ENCODE data around the gene ZNF679. TPM values are rescaled to one million over a fixed set of nuclear protein-coding genes. Genes with fewer than 3 reads are reported as not detected.
A peak's percentile ranks its signal among the peaks of the same experiment; 100 is the strongest.
"Not testable (repeated sequence)": the region's sequence is repeated elsewhere in the genome, so short reads cannot be mapped to it uniquely, and the experiment has no call there.

Gene ZNF679
- total RNA-seq, 1 donor from 2014 or later: not detected

GRCh38 chr7:64223366-64223765 is 4.9 kb upstream of the ZNF679 start:
- Mint-ChIP-seq H3K4me1 (ENCODE audit: low read depth) (no peaks in the 10 kb centered on the region), H3K36me3 (ENCODE audit: low read depth) (no peaks in the 10 kb centered on the region), H3K27ac (no peak overlapping the region), H3K9me3 (peaks cover 72% of the 10 kb centered on the region), H3K27me3 (ENCODE audit: low read depth) (no peaks in the 10 kb centered on the region), H3K4me3 (ENCODE audit: low read depth) (no peak overlapping the region)
- no peak for DNase-seq (ENCODE audit: low spot score)
- intact Hi-C loops (cut with micrococcal nuclease): no loop called here

- no peak overlapping the region for H3K4me3 Mint-ChIP-seq (ENCODE audit: low read depth)
- no peaks in the 10 kb centered on the region for H3K4me1 Mint-ChIP-seq (ENCODE audit: low read depth)
- DNase-seq (ENCODE audit: low spot score): no peak
- intact Hi-C loops (cut with micrococcal nuclease): no loop called here
- H3K27me3 Mint-ChIP-seq (ENCODE audit: low read depth): no peaks in the 10 kb centered on the region
- H3K36me3 Mint-ChIP-seq (ENCODE audit: low read depth): no peaks in the 10 kb centered on the region
- no peak overlapping the region for H3K27ac Mint-ChIP-seq
- peaks cover 48% of the 10 kb centered on the region for H3K9me3 Mint-ChIP-seq
Observed at GRCh38 chr7:64266341-64266919, 38.2 kb downstream of the ZNF679 start.

- no peak overlapping the region for H3K4me3 Mint-ChIP-seq (ENCODE audit: low read depth)
- H3K36me3 Mint-ChIP-seq (ENCODE audit: low read depth): no peaks in the 10 kb centered on the region
- no peaks in the 10 kb centered on the region for H3K27me3 Mint-ChIP-seq (ENCODE audit: low read depth)
- peaks cover 34% of the 10 kb centered on the region for H3K9me3 Mint-ChIP-seq
- intact Hi-C loops (cut with micrococcal nuclease): no loop called here
- H3K4me1 Mint-ChIP-seq (ENCODE audit: low read depth): no peaks in the 10 kb centered on the region
- no peak overlapping the region for H3K27ac Mint-ChIP-seq
- DNase-seq (ENCODE audit: low spot score): no peak
Observed at GRCh38 chr7:64277630-64278029, 49.4 kb downstream of the ZNF679 start.

GRCh38 chr7:64294701-64295420 is 66.6 kb downstream of the ZNF679 start:
- no peaks in the 10 kb centered on the region for H3K36me3 Mint-ChIP-seq (ENCODE audit: low read depth)
- no peak overlapping the region for H3K4me3 Mint-ChIP-seq (ENCODE audit: low read depth)
- no peak for DNase-seq (ENCODE audit: low spot score)
- H3K27ac Mint-ChIP-seq: no peak overlapping the region
- no peaks in the 10 kb centered on the region for H3K27me3 Mint-ChIP-seq (ENCODE audit: low read depth)
- intact Hi-C loops (cut with micrococcal nuclease): loop anchor here (5.0 kb wide), 1 partner anchor 487 kb away; no protein-coding TSS in a partner anchor
- H3K9me3 Mint-ChIP-seq: peaks cover 33% of the 10 kb centered on the region
- no peaks in the 10 kb centered on the region for H3K4me1 Mint-ChIP-seq (ENCODE audit: low read depth)

GRCh38 chr7:64297418-64297817 is 69.1 kb downstream of the ZNF679 start:
- DNase-seq (ENCODE audit: low spot score); H3K36me3 Mint-ChIP-seq (ENCODE audit: low read depth); H3K27ac Mint-ChIP-seq; intact Hi-C loops (cut with micrococcal nuclease); H3K27me3 Mint-ChIP-seq (ENCODE audit: low read depth); H3K4me1 Mint-ChIP-seq (ENCODE audit: low read depth); H3K4me3 Mint-ChIP-seq (ENCODE audit: low read depth): not testable (repeated sequence)
- H3K9me3 Mint-ChIP-seq: peaks cover 30% of the 10 kb centered on the region

GRCh38 chr7:64300641-64301405 is 72.5 kb downstream of the ZNF679 start:
- no peak overlapping the region for H3K4me3 Mint-ChIP-seq (ENCODE audit: low read depth)
- H3K27me3 Mint-ChIP-seq (ENCODE audit: low read depth): no peaks in the 10 kb centered on the region
- H3K36me3 Mint-ChIP-seq (ENCODE audit: low read depth): no peaks in the 10 kb centered on the region
- no peaks in the 10 kb centered on the region for H3K4me1 Mint-ChIP-seq (ENCODE audit: low read depth)
- no peak for DNase-seq (ENCODE audit: low spot score)
- no peak overlapping the region for H3K27ac Mint-ChIP-seq
- intact Hi-C loops (cut with micrococcal nuclease): no loop called here
- peaks cover 29% of the 10 kb centered on the region for H3K9me3 Mint-ChIP-seq

GRCh38 chr7:64307254-64308015 is 79.2 kb downstream of the ZNF679 start:
- intact Hi-C loops (cut with micrococcal nuclease): loop anchor here (1.0 to 5.0 kb wide), 6 partner anchors 256 to 1065 kb away; partner anchors contain the start of genes ZNF107, ZNF138, ZNF273 and ZNF680
- H3K4me3 Mint-ChIP-seq (ENCODE audit: low read depth): peak overlapping the region; percentile 97

GRCh38 chr7:64308016-64308270 is 79.7 kb downstream of the ZNF679 start:
- H3K4me3 Mint-ChIP-seq (ENCODE audit: low read depth): peak overlapping the region; percentile 97
- H3K4me1 Mint-ChIP-seq (ENCODE audit: low read depth): peaks cover 12% of the 10 kb centered on the region
- intact Hi-C loops (cut with micrococcal nuclease): loop anchor here (5.0 kb wide), 1 partner anchor 1064 kb away; the partner anchor contains the start of gene ZNF92
- peaks cover 5% of the 10 kb centered on the region for H3K36me3 Mint-ChIP-seq (ENCODE audit: low read depth)
- H3K27ac Mint-ChIP-seq: peak overlapping the region; percentile 91
- no peaks in the 10 kb centered on the region for H3K27me3 Mint-ChIP-seq (ENCODE audit: low read depth)
- DNase-seq (ENCODE audit: low spot score): no peak
- H3K9me3 Mint-ChIP-seq: peaks cover 6% of the 10 kb centered on the region

More at GRCh38 chr7:64307254-64308015, 79.2 kb downstream of the ZNF679 start:
- peak overlapping the region; percentile 91 for H3K27ac Mint-ChIP-seq
- peaks cover 6% of the 10 kb centered on the region for H3K9me3 Mint-ChIP-seq
- peaks cover 12% of the 10 kb centered on the region for H3K4me1 Mint-ChIP-seq (ENCODE audit: low read depth)
- DNase-seq (ENCODE audit: low spot score): peak; percentile 92
- H3K27me3 Mint-ChIP-seq (ENCODE audit: low read depth): no peaks in the 10 kb centered on the region
- H3K36me3 Mint-ChIP-seq (ENCODE audit: low read depth): peaks cover 5% of the 10 kb centered on the region

- intact Hi-C loops (cut with micrococcal nuclease): no loop called here
- Mint-ChIP-seq H3K4me1 (ENCODE audit: low read depth) (peaks cover 21% of the 10 kb centered on the region), H3K9me3 (peaks cover 6% of the 10 kb centered on the region), H3K27me3 (ENCODE audit: low read depth) (no peaks in the 10 kb centered on the region), H3K4me3 (ENCODE audit: low read depth) (no peak overlapping the region), H3K36me3 (ENCODE audit: low read depth) (peaks cover 16% of the 10 kb centered on the region), H3K27ac (no peak overlapping the region)
- DNase-seq (ENCODE audit: low spot score): no peak
Observed at GRCh38 chr7:64310426-64310825, 82.2 kb downstream of the ZNF679 start.

GRCh38 chr7:64312826-64313225 is 84.6 kb downstream of the ZNF679 start:
- Mint-ChIP-seq H3K36me3 (ENCODE audit: low read depth) (peaks cover 37% of the 10 kb centered on the region), H3K27ac (no peak overlapping the region), H3K4me3 (ENCODE audit: low read depth) (no peak overlapping the region), H3K9me3 (peaks cover 17% of the 10 kb centered on the region), H3K4me1 (ENCODE audit: low read depth) (peaks cover 11% of the 10 kb centered on the region), H3K27me3 (ENCODE audit: low read depth) (no peaks in the 10 kb centered on the region)
- no peak for DNase-seq (ENCODE audit: low spot score)
- intact Hi-C loops (cut with micrococcal nuclease): loop anchor here (1.0 kb wide), 1 partner anchor 250 kb away; the partner anchor contains the start of gene ZNF680

GRCh38 chr7:64313740-64314491 is 85.6 kb downstream of the ZNF679 start, which contains the start of gene ZNF736:
TSS of gene ZNF736 (plus strand) at chr7:64313961. CDS start at chr7:64314151, 190 bp downstream.
- H3K4me1 Mint-ChIP-seq (ENCODE audit: low read depth): peaks cover 9% of the 10 kb centered on the region
- no peaks in the 10 kb centered on the region for H3K27me3 Mint-ChIP-seq (ENCODE audit: low read depth)
- H3K36me3 Mint-ChIP-seq (ENCODE audit: low read depth): peaks cover 38% of the 10 kb centered on the region
- peak within 1 kb of the TSS; percentile 99 for H3K27ac Mint-ChIP-seq
- intact Hi-C loops (cut with micrococcal nuclease): loop anchor here (1.0 kb wide), 1 partner anchor 249 kb away; the partner anchor contains the start of gene ZNF680
- H3K4me3 Mint-ChIP-seq (ENCODE audit: low read depth): peak within 1 kb of the TSS; percentile 99
- H3K9me3 Mint-ChIP-seq: peaks cover 18% of the 10 kb centered on the region
- DNase-seq (ENCODE audit: low spot score): peak; percentile 82

- peaks cover 9% of the 10 kb centered on the region for H3K4me1 Mint-ChIP-seq (ENCODE audit: low read depth)
- intact Hi-C loops (cut with micrococcal nuclease): no loop called here
- peaks cover 17% of the 10 kb centered on the region for H3K9me3 Mint-ChIP-seq
- H3K36me3 Mint-ChIP-seq (ENCODE audit: low read depth): peaks cover 38% of the 10 kb centered on the region
- no peaks in the 10 kb centered on the region for H3K27me3 Mint-ChIP-seq (ENCODE audit: low read depth)
- H3K4me3 Mint-ChIP-seq (ENCODE audit: low read depth): peak overlapping the region; percentile 99
- DNase-seq (ENCODE audit: low spot score): no peak
- peak overlapping the region; percentile 99 for H3K27ac Mint-ChIP-seq
Observed at GRCh38 chr7:64314566-64314965, 86.3 kb downstream of the ZNF679 start.
